ENCODE data around the gene TRANK1. TPM values are rescaled to one million over a fixed set of nuclear protein-coding genes. Genes with fewer than 3 reads are reported as not detected.

TRANK1 gene
- total RNA-seq, 1 donor from 2014 or later, result 3.4 TPM

DNA sequence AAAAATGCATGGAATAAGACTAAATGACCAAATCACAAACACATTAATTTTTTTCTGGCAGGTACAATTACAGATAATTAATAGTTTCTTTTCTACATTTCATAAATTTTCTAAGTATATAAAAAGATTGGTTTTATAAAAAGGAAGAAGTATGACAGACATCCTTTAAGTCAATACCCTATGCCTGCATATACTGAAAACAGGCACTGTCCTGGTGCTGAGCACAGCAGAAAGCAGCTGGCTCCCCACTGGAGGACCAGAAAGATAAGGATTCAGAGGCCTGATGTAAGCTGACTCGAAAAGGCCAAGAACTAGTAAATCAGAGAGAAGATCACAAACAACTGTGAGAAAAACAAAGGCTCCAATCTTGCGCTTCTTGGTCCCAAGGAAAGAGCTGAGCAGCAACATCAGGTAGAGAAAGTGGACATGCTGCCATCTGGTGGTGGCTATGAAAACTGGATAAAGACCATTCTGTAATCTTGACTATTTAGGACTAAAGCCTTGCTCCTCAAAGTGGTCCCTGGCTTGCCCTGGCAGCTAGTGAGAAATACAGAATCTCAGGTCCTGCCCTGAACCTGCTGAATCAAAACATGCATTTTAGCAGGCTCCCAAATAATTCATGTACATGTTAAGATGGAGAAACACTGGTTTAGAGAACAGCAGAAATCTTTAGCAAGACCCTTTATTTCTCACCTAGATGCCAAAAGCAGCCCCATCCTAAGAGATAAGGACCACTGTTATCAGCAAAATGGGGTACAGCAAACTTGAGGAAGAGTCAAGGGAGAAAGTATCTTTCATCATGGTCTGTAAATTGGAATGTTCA lies 76.0 kb downstream of the TRANK1 start:
- Mint-ChIP-seq H3K36me3 (ENCODE audit: low read depth) (peaks cover 16% of the 10 kb centered on the region), H3K9me3 (no peaks in the 10 kb centered on the region), H3K4me3 (no peak overlapping the region), H3K4me1 (ENCODE audit: low read depth) (peaks cover 11% of the 10 kb centered on the region), H3K27me3 (ENCODE audit: insufficient read depth) (peaks cover 6% of the 10 kb centered on the region), H3K27ac (no peak overlapping the region)
- intact Hi-C loops (cut with micrococcal nuclease), result loop anchor here (1.0 kb wide), 4 partner anchors 26 to 140 kb away; no protein-coding TSS in a partner anchor
- DNase-seq (ENCODE audit: low spot score), result peak; percentile 24

DNA sequence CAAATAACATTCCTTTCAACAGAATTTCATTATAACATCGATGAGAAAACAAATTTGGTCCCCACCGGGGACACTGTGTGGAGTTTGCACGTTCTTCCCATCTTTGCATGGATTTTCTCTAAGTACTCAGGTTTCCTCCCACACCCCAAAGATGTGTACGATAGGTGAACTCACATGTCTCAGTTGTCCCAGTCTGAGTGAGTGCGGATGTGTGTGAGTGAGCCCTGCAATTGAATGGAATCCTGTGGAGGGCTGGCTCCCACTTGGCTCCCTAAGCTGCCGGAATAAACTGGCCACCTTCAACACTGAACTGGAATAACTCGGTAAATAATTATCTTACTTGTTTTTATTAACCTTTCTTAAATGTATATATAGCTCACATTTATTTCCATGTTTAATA lies 77.0 kb downstream of the TRANK1 start:
- Mint-ChIP-seq H3K27ac (no peak overlapping the region), H3K27me3 (ENCODE audit: insufficient read depth) (peaks cover 6% of the 10 kb centered on the region)

DNA sequence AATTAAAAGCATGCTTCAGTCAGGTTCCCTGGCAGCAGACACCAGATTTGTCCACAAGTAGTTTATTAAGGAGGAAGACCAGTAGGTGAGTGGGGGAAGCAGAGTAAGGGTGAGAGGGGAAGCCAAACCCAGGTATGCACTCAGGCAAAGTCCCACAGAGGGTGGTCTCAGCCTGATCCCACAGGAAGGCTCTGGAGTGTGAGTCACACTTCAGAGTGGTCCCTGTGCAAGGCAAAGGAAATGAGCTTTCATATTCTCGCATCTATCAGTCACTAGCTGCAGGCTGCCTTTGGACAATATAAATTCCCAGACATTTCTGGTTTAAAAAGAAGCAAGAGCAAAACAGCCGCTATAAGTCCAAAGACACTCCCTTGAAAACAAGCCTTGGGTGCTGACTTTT lies 78.5 kb downstream of the TRANK1 start:
- peaks cover 20% of the 10 kb centered on the region for H3K36me3 Mint-ChIP-seq (ENCODE audit: low read depth)
- H3K4me3 Mint-ChIP-seq, result no peak overlapping the region
- peaks cover 11% of the 10 kb centered on the region for H3K4me1 Mint-ChIP-seq (ENCODE audit: low read depth)
- no peak for DNase-seq (ENCODE audit: low spot score)
- intact Hi-C loops (cut with micrococcal nuclease), result no loop called here
- H3K9me3 Mint-ChIP-seq, result no peaks in the 10 kb centered on the region
- H3K27me3 Mint-ChIP-seq (ENCODE audit: insufficient read depth), result no peaks in the 10 kb centered on the region
- H3K27ac Mint-ChIP-seq, result no peak overlapping the region

More for the DNA sequence above, 77.0 kb downstream of the TRANK1 start:
- peaks cover 23% of the 10 kb centered on the region for H3K36me3 Mint-ChIP-seq (ENCODE audit: low read depth)
- peaks cover 11% of the 10 kb centered on the region for H3K4me1 Mint-ChIP-seq (ENCODE audit: low read depth)
- no peak for DNase-seq (ENCODE audit: low spot score)
- H3K4me3 Mint-ChIP-seq, result no peak overlapping the region
- no peaks in the 10 kb centered on the region for H3K9me3 Mint-ChIP-seq
- intact Hi-C loops (cut with micrococcal nuclease), result no loop called here

DNA sequence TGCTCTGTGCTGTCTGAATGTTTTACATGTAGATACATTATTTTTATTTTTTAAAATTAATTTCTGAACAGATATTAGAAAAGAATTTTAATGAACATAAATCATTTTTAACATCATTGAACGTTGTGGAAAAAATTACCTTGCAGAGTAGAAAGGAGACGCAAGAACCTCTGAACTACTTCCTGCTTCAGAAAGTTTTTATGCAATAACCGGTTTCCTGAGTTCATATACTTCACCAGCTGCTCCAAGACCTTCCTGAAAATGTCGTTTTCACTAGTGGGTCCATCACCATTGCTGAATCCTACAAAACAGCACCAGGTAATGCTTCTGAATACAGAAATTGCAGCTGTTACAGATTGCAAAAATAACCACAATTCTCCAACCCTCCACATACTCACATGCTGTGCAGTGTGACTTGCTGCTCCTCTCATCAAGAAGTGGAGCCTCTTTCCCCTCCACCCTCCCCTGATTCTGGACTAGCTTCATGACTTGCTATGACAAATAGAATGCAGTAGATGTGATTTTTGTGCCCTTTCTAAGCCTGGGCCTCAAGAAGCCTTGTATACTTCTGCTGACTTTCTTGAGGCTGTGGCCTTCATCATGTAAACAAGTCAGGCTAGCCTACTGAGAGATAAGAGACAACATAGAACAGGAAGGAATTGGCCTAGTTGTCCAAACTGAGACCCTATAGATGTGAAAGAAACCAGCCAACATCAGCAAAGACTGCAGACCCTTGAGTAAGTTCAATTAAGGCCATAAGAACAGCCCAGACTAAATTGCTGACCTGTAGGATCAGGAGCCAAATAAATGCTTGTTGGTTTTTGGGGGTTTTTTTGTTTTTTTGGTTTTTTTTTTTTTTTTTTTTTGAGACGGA lies 80.4 kb downstream of the TRANK1 start:
- Mint-ChIP-seq H3K4me3 (no peak overlapping the region), H3K4me1 (ENCODE audit: low read depth) (peaks cover 11% of the 10 kb centered on the region), H3K9me3 (no peaks in the 10 kb centered on the region), H3K27me3 (ENCODE audit: insufficient read depth) (no peaks in the 10 kb centered on the region), H3K27ac (no peak overlapping the region), H3K36me3 (ENCODE audit: low read depth) (peaks cover 26% of the 10 kb centered on the region)
- no peak for DNase-seq (ENCODE audit: low spot score)
- intact Hi-C loops (cut with micrococcal nuclease), result no loop called here

DNA sequence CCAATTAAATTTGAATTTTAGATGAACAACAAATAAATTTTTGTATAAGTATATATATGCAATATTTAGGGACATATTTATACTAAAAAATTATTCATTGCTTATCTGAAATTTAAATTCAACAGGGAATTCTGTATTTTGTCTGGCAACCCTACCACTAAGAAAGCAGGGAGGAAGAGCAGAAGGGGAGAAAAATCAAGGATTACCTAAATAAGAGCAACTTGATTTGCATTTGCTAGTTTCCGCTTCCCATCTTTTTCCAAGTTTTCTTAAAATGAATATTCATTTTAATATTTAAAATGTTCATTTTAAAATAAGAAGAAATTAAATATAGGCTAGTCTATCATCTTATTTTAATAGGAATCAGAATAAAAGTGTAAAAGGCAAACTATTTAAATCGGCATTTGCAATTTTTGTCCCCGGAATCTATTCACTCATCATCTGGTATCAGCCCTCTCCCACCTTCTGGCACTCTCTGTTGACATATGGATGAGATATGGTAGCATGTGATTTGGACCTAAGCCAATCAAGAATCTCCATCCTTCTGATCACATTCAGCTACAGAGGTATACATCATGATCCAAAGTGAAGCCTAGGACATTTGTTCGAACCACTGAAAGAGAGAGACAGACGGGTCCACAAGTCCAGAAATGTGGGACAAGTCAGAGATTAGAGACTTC lies 82.6 kb downstream of the TRANK1 start:
- Mint-ChIP-seq H3K36me3 (ENCODE audit: low read depth) (peaks cover 31% of the 10 kb centered on the region), H3K27me3 (ENCODE audit: insufficient read depth) (no peaks in the 10 kb centered on the region), H3K4me3 (no peak overlapping the region), H3K4me1 (ENCODE audit: low read depth) (peaks cover 5% of the 10 kb centered on the region), H3K9me3 (no peaks in the 10 kb centered on the region), H3K27ac (no peak overlapping the region)
- intact Hi-C loops (cut with micrococcal nuclease), result no loop called here
- DNase-seq (ENCODE audit: low spot score), result no peak

DNA sequence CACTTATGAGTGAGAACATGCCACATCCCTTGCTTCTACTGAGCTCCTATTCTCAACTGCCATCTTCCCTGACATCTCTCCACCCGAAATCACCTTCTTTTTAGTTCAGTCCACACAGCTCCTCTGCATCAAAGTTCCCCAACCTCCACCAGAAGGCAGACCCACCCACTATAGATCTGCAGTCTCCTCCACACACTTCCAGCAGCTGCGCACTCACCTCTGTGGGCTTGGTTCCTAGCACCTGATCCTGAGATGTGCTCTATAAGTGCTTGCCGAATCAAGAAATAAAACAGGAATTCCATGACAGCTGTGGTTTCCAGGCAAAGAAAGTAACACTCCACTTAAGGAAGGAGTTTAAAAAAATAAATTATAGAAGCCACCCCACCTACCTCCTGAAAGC lies 85.4 kb downstream of the TRANK1 start:
- no peaks in the 10 kb centered on the region for H3K27me3 Mint-ChIP-seq (ENCODE audit: insufficient read depth)
- no peak overlapping the region for H3K27ac Mint-ChIP-seq
- H3K4me1 Mint-ChIP-seq (ENCODE audit: low read depth), result peaks cover 3% of the 10 kb centered on the region
- intact Hi-C loops (cut with micrococcal nuclease), result no loop called here
- H3K36me3 Mint-ChIP-seq (ENCODE audit: low read depth), result peaks cover 47% of the 10 kb centered on the region
- no peaks in the 10 kb centered on the region for H3K9me3 Mint-ChIP-seq
- H3K4me3 Mint-ChIP-seq, result no peak overlapping the region
- no peak for DNase-seq (ENCODE audit: low spot score)

DNA sequence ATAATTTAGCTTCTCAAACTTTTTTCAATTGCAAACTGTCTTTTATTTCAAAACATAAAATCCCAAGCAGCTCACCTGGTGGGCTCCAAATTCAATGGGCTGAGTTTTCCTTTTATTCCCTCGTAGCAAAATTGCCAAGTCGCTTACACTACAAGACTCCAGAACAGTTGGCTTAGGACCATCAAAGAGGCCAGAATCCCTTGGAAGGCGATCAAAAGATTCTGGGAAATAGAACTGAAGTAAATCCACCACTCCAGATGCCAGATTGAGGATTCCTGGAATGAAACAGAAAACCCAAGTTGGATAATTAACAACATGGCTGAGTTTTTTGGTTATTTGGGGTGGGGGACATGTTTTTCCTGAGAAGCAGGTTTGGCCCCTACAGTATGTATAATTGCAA lies 92.8 kb downstream of the TRANK1 start:
- Mint-ChIP-seq H3K27me3 (ENCODE audit: insufficient read depth) (no peaks in the 10 kb centered on the region), H3K27ac (no peak overlapping the region), H3K9me3 (no peaks in the 10 kb centered on the region), H3K4me3 (no peak overlapping the region), H3K4me1 (ENCODE audit: low read depth) (no peaks in the 10 kb centered on the region), H3K36me3 (ENCODE audit: low read depth) (peaks cover 52% of the 10 kb centered on the region)
- intact Hi-C loops (cut with micrococcal nuclease), result no loop called here
- no peak for DNase-seq (ENCODE audit: low spot score)

DNA sequence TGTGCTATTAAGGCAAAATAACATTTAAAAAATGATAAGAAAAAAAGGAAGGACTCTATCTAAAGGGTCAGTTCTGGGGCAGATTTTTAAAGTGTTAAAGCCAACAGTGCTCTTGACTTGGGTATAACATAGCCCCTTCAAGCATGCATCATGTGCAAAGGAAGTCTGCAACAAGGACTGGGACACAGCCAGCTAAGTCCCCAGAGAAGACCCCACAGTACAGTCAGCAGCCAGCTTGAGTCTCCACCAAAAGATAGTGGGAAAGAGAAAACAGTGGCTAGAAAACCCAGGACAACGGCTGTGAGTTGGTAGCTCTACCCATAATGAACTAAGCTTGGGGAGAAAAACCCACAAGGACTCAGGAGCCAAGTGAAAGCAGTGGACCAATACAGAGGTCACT lies 94.1 kb downstream of the TRANK1 start:
- no peak overlapping the region for H3K4me3 Mint-ChIP-seq
- H3K4me1 Mint-ChIP-seq (ENCODE audit: low read depth), result no peaks in the 10 kb centered on the region
- H3K27ac Mint-ChIP-seq, result no peak overlapping the region
- H3K27me3 Mint-ChIP-seq (ENCODE audit: insufficient read depth), result no peaks in the 10 kb centered on the region
- H3K9me3 Mint-ChIP-seq, result no peaks in the 10 kb centered on the region
- no peak for DNase-seq (ENCODE audit: low spot score)
- intact Hi-C loops (cut with micrococcal nuclease), result no loop called here
- peaks cover 53% of the 10 kb centered on the region for H3K36me3 Mint-ChIP-seq (ENCODE audit: low read depth)

DNA sequence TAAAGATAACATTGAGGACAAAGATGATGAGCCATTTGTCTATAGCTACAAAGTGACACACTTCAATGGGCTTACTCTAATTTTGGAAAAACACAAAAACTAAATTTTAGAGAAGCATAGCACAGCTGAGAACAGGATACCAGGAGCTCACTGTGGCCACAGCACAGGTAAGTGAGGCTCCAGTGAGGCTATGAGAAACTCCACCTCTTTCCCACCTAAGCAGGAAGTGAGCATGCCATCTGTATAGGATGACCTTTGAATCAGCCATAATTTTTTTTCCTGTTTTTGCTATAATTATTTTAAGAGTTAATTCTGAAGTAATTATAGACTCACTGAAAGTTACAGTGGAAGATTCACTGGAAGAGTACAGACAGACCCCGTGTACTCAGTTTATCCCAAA lies 98.4 kb downstream of the TRANK1 start:
- no peak overlapping the region for H3K4me3 Mint-ChIP-seq
- H3K27ac Mint-ChIP-seq, result no peak overlapping the region
- H3K36me3 Mint-ChIP-seq (ENCODE audit: low read depth), result peaks cover 57% of the 10 kb centered on the region
- no peak for DNase-seq (ENCODE audit: low spot score)
- H3K27me3 Mint-ChIP-seq (ENCODE audit: insufficient read depth), result no peaks in the 10 kb centered on the region
- H3K9me3 Mint-ChIP-seq, result peaks cover 7% of the 10 kb centered on the region
- H3K4me1 Mint-ChIP-seq (ENCODE audit: low read depth), result peaks cover 20% of the 10 kb centered on the region
- intact Hi-C loops (cut with micrococcal nuclease), result no loop called here

DNA sequence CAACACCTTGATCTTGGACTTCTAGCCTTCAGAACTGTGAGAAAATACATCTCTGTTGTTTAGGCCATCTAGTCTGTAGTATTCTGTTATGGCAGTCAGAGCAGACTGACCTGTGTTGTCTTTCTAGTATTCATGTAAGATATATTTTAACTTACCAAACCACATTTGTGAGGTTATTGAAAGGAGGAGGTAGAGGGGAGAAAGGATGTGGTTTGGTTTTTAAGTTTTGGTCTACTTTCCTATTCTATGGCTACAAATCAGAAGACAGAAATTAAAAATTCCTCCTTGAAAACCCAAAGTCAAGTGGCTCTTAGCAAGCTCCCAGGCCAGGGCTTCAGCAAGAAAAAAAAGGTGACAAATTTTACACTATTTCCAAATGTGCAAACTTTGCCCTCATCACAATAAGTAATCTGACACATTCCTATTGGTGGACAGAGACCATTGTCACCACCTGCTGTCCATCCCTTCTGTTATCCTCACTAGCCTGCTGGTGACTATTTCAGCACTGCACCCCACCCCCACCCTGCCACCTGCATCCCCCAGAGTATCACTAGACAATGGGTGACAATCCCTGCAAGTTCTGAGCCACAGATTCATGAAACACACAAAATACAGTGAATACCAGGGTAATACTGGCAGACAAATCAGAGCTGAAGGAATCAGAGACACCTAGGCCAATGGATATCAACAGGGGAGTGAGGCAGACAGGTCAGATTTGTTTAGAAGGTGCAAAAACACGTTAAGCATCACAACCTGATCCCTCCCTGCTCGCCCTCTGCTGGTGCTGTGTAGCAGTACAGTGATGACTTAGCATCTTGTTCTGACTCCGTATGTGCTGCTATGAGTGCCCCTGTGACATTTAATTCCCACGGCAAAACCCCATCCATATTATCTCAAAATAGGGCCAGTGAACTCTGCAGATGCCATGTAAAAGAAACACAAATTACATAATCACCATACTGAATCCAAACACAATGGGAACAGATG lies 101.5 kb downstream of the TRANK1 start:
- Mint-ChIP-seq H3K27ac (no peak overlapping the region), H3K36me3 (ENCODE audit: low read depth) (peaks cover 61% of the 10 kb centered on the region)
- intact Hi-C loops (cut with micrococcal nuclease), result loop anchor here (1.0 kb wide), 5 partner anchors 26 to 115 kb away; no protein-coding TSS in a partner anchor

DNA sequence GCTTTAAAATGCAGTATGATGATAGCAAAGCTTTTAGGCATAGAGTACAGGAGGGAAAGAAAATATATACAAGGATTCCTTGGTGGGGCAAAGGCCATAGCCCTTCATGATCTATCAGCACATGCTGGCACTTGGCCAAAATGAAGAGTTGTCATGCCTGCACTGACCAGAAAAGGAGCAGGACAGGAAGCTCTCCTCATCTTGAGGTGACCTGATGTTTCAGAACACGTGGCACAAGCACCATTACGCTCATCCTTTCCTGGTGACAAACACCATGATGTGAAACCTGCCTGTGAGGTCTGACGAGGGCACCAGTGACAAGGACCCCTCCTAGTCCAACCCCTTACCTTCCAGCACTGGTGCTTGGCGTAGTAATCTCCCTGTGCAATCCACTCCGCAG lies 102.6 kb downstream of the TRANK1 start:
- intact Hi-C loops (cut with micrococcal nuclease), result no loop called here
- Mint-ChIP-seq H3K9me3 (peaks cover 8% of the 10 kb centered on the region), H3K4me1 (ENCODE audit: low read depth) (peaks cover 20% of the 10 kb centered on the region), H3K4me3 (no peak overlapping the region), H3K27ac (no peak overlapping the region), H3K27me3 (ENCODE audit: insufficient read depth) (no peaks in the 10 kb centered on the region), H3K36me3 (ENCODE audit: low read depth) (peaks cover 61% of the 10 kb centered on the region)
- DNase-seq (ENCODE audit: low spot score), result no peak

More for the DNA sequence above, 101.5 kb downstream of the TRANK1 start:
- Mint-ChIP-seq H3K4me1 (ENCODE audit: low read depth) (peaks cover 20% of the 10 kb centered on the region), H3K4me3 (peak overlapping the region; percentile 3), H3K27me3 (ENCODE audit: insufficient read depth) (no peaks in the 10 kb centered on the region), H3K9me3 (peaks cover 8% of the 10 kb centered on the region)
- DNase-seq (ENCODE audit: low spot score), result peak; percentile 28

DNA sequence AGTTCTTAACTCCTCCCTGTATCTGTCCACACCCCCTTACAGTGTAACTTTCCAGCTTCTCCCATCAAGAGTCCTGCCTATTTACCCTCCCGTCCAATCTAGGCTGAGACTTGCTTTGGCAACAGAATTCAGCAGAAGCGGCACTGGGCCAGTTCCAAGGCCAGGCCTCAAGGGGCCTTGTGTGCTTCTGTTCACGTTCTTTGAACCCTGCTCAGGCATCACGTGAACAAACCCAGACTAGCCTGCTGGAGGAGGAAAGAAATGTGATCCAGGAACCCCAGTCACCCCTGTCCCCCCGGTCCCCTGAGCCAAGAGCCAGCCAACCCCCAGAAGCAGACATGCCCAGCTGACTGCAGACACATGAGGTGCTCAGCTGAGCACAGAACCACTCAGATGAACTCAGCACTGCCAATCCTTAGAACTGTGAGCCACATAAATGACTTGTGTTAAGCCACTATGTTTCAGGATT lies 104.4 kb downstream of the TRANK1 start:
- Mint-ChIP-seq H3K4me1 (ENCODE audit: low read depth) (peaks cover 20% of the 10 kb centered on the region), H3K27ac (no peak overlapping the region), H3K36me3 (ENCODE audit: low read depth) (peaks cover 50% of the 10 kb centered on the region), H3K4me3 (no peak overlapping the region), H3K9me3 (peaks cover 8% of the 10 kb centered on the region), H3K27me3 (ENCODE audit: insufficient read depth) (no peaks in the 10 kb centered on the region)
- intact Hi-C loops (cut with micrococcal nuclease), result no loop called here
- no peak for DNase-seq (ENCODE audit: low spot score)

All from activated T-helper 1 cell treated with anti-CD3 and anti-CD28 coated beads, Interleukin-12 subunit alpha, Interleukin-12 subunit beta, Interleukin-2, Interleukin-4 antibody, amounts not matched to agents 30 ng/mL and 10 ng/mL and 1 ng/mL, durations not matched to agents 14 hours and 24 hours and 36 hours (primary cell).